A549 (cell line): ENCODE measurements around the gene GAMT. TPM values are rescaled to one million over a fixed set of nuclear protein-coding genes. Genes with fewer than 3 reads are reported as not detected.
A peak's percentile ranks its signal among the peaks of the same experiment; 100 is the strongest.

ENCODE experiments used
- ATAC-seq, 2 experiments: fragments of 200-7000 bp in 1 of 2; fragments of >200 bp in 1 of 2; cut with Nextera tagmentation in 1 of 2; cut with Tn5 transposase in 1 of 2; 3 replicates each; pipeline versions ENCODE4 v1.8.0 to v1.9.1; 2018 to 2020; ENCODE audit warnings: mild to moderate bottlenecking in 1 of 2, moderate library complexity in 1 of 2
- CTCF ChIA-PET: fragments of 300-600 bp; sonication (Branson Sonifier 250); formaldehyde crosslinking; extraction: SDS; loops from one replicate; lab custom pipeline; 2021; ENCODE audit warnings: antibody characterized with exemption, inconsistent platforms; lab: Yijun Ruan, JAX
- POLR2A ChIA-PET: fragments of 350-600 bp; formaldehyde crosslinking; extraction: SDS; loops from one replicate; lab custom pipeline; 2021; ENCODE audit warnings: antibody characterized with exemption, inconsistent platforms; lab: Yijun Ruan, JAX
- DNase-seq, 2 experiments: peaks; one replicate each; pipeline versions ENCODE4 v3.0.0 to v3.0.0-alpha.2; 2011 to 2016; ENCODE audit warnings: low read depth in 1 of 2, low spot score in 1 of 2
- FAIRE-seq: peaks from 2 replicates; lab custom pipeline; 2011; peaks lifted over from hg19 to GRCh38; lab: Jason Lieb, UNC
- H3K27ac ChIP-seq, 2 experiments: fragments of >200 bp; sonication (Bioruptor Twin); formaldehyde crosslinking; 3 replicates each; pipeline ENCODE4 v1.5.1; 2016 to 2017
- H3K4me1 ChIP-seq: fragments of >200 bp; sonication (Bioruptor Twin); formaldehyde crosslinking; 3 replicates; pipeline ENCODE4 v1.6.1; 2016
- H3K4me2 ChIP-seq: fragments of >200 bp; sonication (Bioruptor Twin); formaldehyde crosslinking; 3 replicates; pipeline ENCODE4 v1.6.1; 2016
- H3K4me3 ChIP-seq: fragments of >200 bp; sonication (Bioruptor Twin); formaldehyde crosslinking; 3 replicates; pipeline ENCODE4 v1.5.1; 2016
- H3K9me3 ChIP-seq: fragments of >200 bp; sonication (Bioruptor Twin); formaldehyde crosslinking; 3 replicates; pipeline ENCODE4 v1.6.1; 2016
- ATOH8 ChIP-seq: fragments of 250-450 bp; sonication (Bioruptor Pico); IDR thresholded peaks from 2 replicates; pipeline ENCODE4 v1.5.0; 2020; ENCODE audit warnings: low read depth, mild to moderate bottlenecking, moderate library complexity
- CBX8 ChIP-seq: fragments of 200-600 bp; sonication (generic); IDR thresholded peaks from 2 replicates; pipeline ENCODE4 v1.6.1; 2016
- CHD2 ChIP-seq: fragments of 150-350 bp; IDR thresholded peaks from 2 replicates; pipeline ENCODE4 v1.6.1; 2014; ENCODE audit warnings: low read length; ENCODE audit not compliant: partially characterized antibody
- CHD4 ChIP-seq: fragments of 200-600 bp; sonication (generic); IDR thresholded peaks from 2 replicates; pipeline ENCODE4 v1.6.1; 2016; ENCODE audit warnings: antibody characterized with exemption, mild to moderate bottlenecking, borderline replicate concordance
- E2F6 ChIP-seq: IDR thresholded peaks from 2 replicates; pipeline ENCODE4 v1.6.1; 2012; ENCODE audit warnings: low read depth, borderline replicate concordance
- EHMT2 ChIP-seq: fragments of 200-600 bp; sonication (generic); IDR thresholded peaks from 2 replicates; pipeline ENCODE4 v1.6.1; 2016; ENCODE audit warnings: antibody characterized with exemption, low read depth, mild to moderate bottlenecking, moderate library complexity
- ELK1 ChIP-seq: fragments of 150-350 bp; IDR thresholded peaks from 2 replicates; pipeline ENCODE4 v1.6.1; 2014; ENCODE audit warnings: low read depth, mild to moderate bottlenecking, low read length
- EP300 ChIP-seq, 2 experiments: fragments of >200 bp; sonication (Bioruptor Twin); formaldehyde crosslinking; IDR thresholded peaks; 2 replicates in 1 of 2; 3 replicates in 1 of 2; pipeline ENCODE4 v1.6.1; 2016 to 2017
- ESRRA ChIP-seq: fragments of 150-350 bp; IDR thresholded peaks from 2 replicates; pipeline ENCODE4 v1.6.1; 2014; ENCODE audit warnings: mild to moderate bottlenecking, low read length, borderline replicate concordance
- FOSL2 ChIP-seq, 2 experiments: fragments of 450-650 bp in 1 of 2; fragments of >200 bp in 1 of 2; sonication (Bioruptor Twin) in 1 of 2; formaldehyde crosslinking; IDR thresholded peaks; 2 replicates each; pipeline versions ENCODE4 v1.5.0 to v1.6.1; 2016 to 2020; ENCODE audit warnings: mild to moderate bottlenecking in 1 of 2, moderate library complexity in 1 of 2
- FOXS1 ChIP-seq: fragments of 250-450 bp; sonication (Bioruptor Pico); IDR thresholded peaks from 2 replicates; pipeline ENCODE4 v1.5.0; 2020; ENCODE audit warnings: mild to moderate bottlenecking, moderate library complexity
- GATA3 ChIP-seq: IDR thresholded peaks from 2 replicates; pipeline ENCODE4 v1.6.1; 2012; ENCODE audit warnings: borderline replicate concordance
- HOXA7 ChIP-seq: fragments of 250-450 bp; sonication (Bioruptor Pico); IDR thresholded peaks from 2 replicates; pipeline ENCODE4 v1.5.0; 2020; ENCODE audit warnings: mild to moderate bottlenecking, moderate library complexity
- HOXB5 ChIP-seq: fragments of 250-450 bp; sonication (Bioruptor Pico); IDR thresholded peaks from 2 replicates; pipeline ENCODE4 v1.5.0; 2020; ENCODE audit warnings: mild to moderate bottlenecking, moderate library complexity
- KDM1A ChIP-seq: fragments of 200-600 bp; sonication (generic); IDR thresholded peaks from 2 replicates; pipeline ENCODE4 v1.6.1; 2016; ENCODE audit warnings: low read depth, mild to moderate bottlenecking
- KDM5A ChIP-seq: fragments of 200-600 bp; sonication (generic); IDR thresholded peaks from 2 replicates; pipeline ENCODE4 v1.6.1; 2016; ENCODE audit warnings: antibody characterized with exemption, mild to moderate bottlenecking
- MAFK ChIP-seq: fragments of 450-650 bp; IDR thresholded peaks from 2 replicates; pipeline ENCODE4 v1.6.1; 2014; ENCODE audit not compliant: partially characterized antibody
- MAX ChIP-seq: IDR thresholded peaks from 2 replicates; pipeline ENCODE4 v1.6.1; 2012
- MAZ ChIP-seq: fragments of 150-350 bp; IDR thresholded peaks from 2 replicates; pipeline ENCODE4 v1.6.1; 2014; ENCODE audit warnings: antibody characterized with exemption, low read depth, low read length, borderline replicate concordance
- MYC ChIP-seq: IDR thresholded peaks from 2 replicates; pipeline ENCODE4 v1.6.1; 2012; ENCODE audit warnings: mild to moderate bottlenecking, inconsistent platforms, low read length, improper control_type of control experiment, borderline replicate concordance
- NPAS2 ChIP-seq: fragments of 250-450 bp; sonication (Bioruptor Pico); IDR thresholded peaks from 2 replicates; pipeline ENCODE4 v1.8.0; 2022; ENCODE audit warnings: mild to moderate bottlenecking, moderate library complexity, borderline replicate concordance
- POLR2A ChIP-seq: IDR thresholded peaks from 2 replicates; pipeline ENCODE4 v1.6.1; 2012; ENCODE audit warnings: mild to moderate bottlenecking, low read length
- POLR2AphosphoS2 ChIP-seq: conservative IDR thresholded peaks from 2 replicates; pipeline ENCODE4 v1.6.1; 2012; ENCODE audit warnings: low read length, improper control_type of control experiment, inconsistent platforms
- RAD21 ChIP-seq, 2 experiments: fragments of >200 bp in 1 of 2; sonication (Bioruptor Twin) in 1 of 2; formaldehyde crosslinking in 1 of 2; IDR thresholded peaks in 1 of 2; conservative IDR thresholded peaks in 1 of 2; 2 replicates in 1 of 2; 3 replicates in 1 of 2; pipeline ENCODE4 v1.6.1; 2012 to 2018; ENCODE audit warnings: inconsistent platforms in 1 of 2
- RFX5 ChIP-seq: fragments of 450-650 bp; IDR thresholded peaks from 2 replicates; pipeline ENCODE4 v1.7.1; 2014; ENCODE audit warnings: antibody characterized with exemption, mild to moderate bottlenecking, moderate library complexity
- RNF2 ChIP-seq: fragments of 200-600 bp; sonication (generic); IDR thresholded peaks from 2 replicates; pipeline ENCODE4 v1.6.1; 2016; ENCODE audit warnings: low read depth, mild to moderate bottlenecking, antibody characterized with exemption, moderate library complexity, borderline replicate concordance
- TP53 ChIP-seq: fragments of 250-450 bp; sonication (Bioruptor Pico); IDR thresholded peaks from 2 replicates; pipeline ENCODE4 v1.5.0; 2021; ENCODE audit warnings: mild to moderate bottlenecking, moderate library complexity
- ZC3H11A ChIP-seq: fragments of 450-650 bp; IDR thresholded peaks from 2 replicates; pipeline ENCODE4 v1.6.1; 2014; ENCODE audit warnings: antibody characterized with exemption, mild to moderate bottlenecking
- ZSCAN20 ChIP-seq: fragments of 250-450 bp; sonication (Bioruptor Pico); IDR thresholded peaks from 2 replicates; pipeline ENCODE4 v1.8.0; 2022; ENCODE audit warnings: mild to moderate bottlenecking, moderate library complexity
- WGBS: methylation state at CpG from one replicate; pipeline ENCODE4 v1.1.6; 2017; ENCODE audit errors: missing lambda C conversion rate; 5-methylcytosine and 5-hydroxymethylcytosine counted together
- polyA plus RNA-seq, 4 experiments: library from polyadenylated mRNA; depleted of rRNA in 3 of 4; stranded (reverse); fragments of >200 nt; fragmentation: RNase III in 1 of 4; extraction: RNeasy Plus Mini Kit Qiagen cat#74134 plus additional on column Dnase treatment in 1 of 4; gene quantifications; 2 replicates in 3 of 4; 3 replicates in 1 of 4; pipeline ENCODE4 v1.2.3, GENCODE V29; 2011 to 2017

The GAMT gene
- polyA plus RNA-seq, 2 of the 4 experiments (the other 2 are of a cell fraction), result 13.6 to 26.0 TPM

- Histone ChIP-seq H3K4me1 (peaks cover 18% of the 10 kb centered on the region; the same call in 2 of the 3 replicates), H3K9me3 (no peaks in the 10 kb centered on the region), H3K4me3 (peak overlapping the region; percentile 90), H3K4me2 (peak overlapping the region; percentile 77), H3K27ac (peak overlapping the region; percentile 100; a peak in 4 of 6 replicates)
- 74% methylated on average over 8 of the region's 33 CpGs for WGBS
- POLR2A ChIA-PET, result no interaction called here
- DNase-seq, result no peak
- TF ChIP-seq HOXA7, result no peak
- no peak for TF ChIP-seq CBX8
- no peak for TF ChIP-seq ESRRA
- no peak for TF ChIP-seq MYC
- TF ChIP-seq RNF2, result no peak
- no peak for TF ChIP-seq MAZ
- TF ChIP-seq POLR2A, result no peak
- TF ChIP-seq FOSL2 (IDR thresholded peaks at IDR 0.05), result no peak
- TF ChIP-seq FOSL2 (CRISPR knock-in tag; IDR thresholded peaks at IDR 0.05), result no peak
- TF ChIP-seq EHMT2, result no peak
- TF ChIP-seq KDM5A, result no peak
- TF ChIP-seq EP300 (IDR thresholded peaks at IDR 0.05), result no peak
- no peak for TF ChIP-seq E2F6
- TF ChIP-seq RAD21 (conservative IDR thresholded peaks at IDR 0.05 in 1 of 2, IDR thresholded peaks at IDR 0.05 in 1 of 2), result no peak
- no peak for TF ChIP-seq HOXB5 (CRISPR knock-in tag)
- no peak for TF ChIP-seq RFX5
- TF ChIP-seq ZC3H11A, result no peak
- CTCF ChIA-PET, result interaction anchor here (0.9 to 1.9 kb wide), 4 partner anchors 14 to 131 kb away, joined by 3 to 4 read pairs (median 4); no protein-coding TSS in a partner anchor
- ATAC-seq, result no peak
- no peak for FAIRE-seq
Measured at GRCh38 chr19:1409204-1410005, 8.1 kb upstream of the GAMT start.

GRCh38 chr19:1408300-1409203 is 7.2 kb upstream of the GAMT start:
- TF ChIP-seq GATA3 (no peak), CHD2 (no peak), ELK1 (no peak), POLR2AphosphoS2 (no peak), CHD4 (no peak), RNF2 (no peak), CBX8 (no peak), MAX (peak; percentile 75; the same call in 1 of the 2 replicates), ZSCAN20 (CRISPR knock-in tag) (no peak), TP53 (no peak), KDM1A (no peak), POLR2A (no peak), E2F6 (peak; percentile 59; the same call in 1 of the 2 replicates), FOXS1 (no peak), EP300 (IDR thresholded peaks at IDR 0.05) (no peak), MAFK (no peak), MYC (peak; percentile 59; the same call in 1 of the 2 replicates), ATOH8 (CRISPR knock-in tag) (no peak), NPAS2 (CRISPR knock-in tag) (no peak)
- H3K4me3 ChIP-seq, result peak overlapping the region; percentile 90
- DNase-seq, result no peak
- ATAC-seq, result peak in 1 of 2 experiments; percentile 34; a peak in 3 of 6 replicates
- no peaks in the 10 kb centered on the region for H3K9me3 ChIP-seq
- ChIA-PET POLR2A (interaction anchor here (0.7 kb wide), 1 partner anchor 878 kb away, joined by 7 read pairs; no protein-coding TSS in a partner anchor), CTCF (interaction anchor here (1.9 kb wide), 1 partner anchor 92 kb away, joined by 4 read pairs; no protein-coding TSS in a partner anchor)
- no peak for FAIRE-seq
- peak overlapping the region; percentile 100 for H3K27ac ChIP-seq
- peak overlapping the region; percentile 77 for H3K4me2 ChIP-seq
- H3K4me1 ChIP-seq, result peaks cover 18% of the 10 kb centered on the region; the same call in 2 of the 3 replicates
- no CpG with 5 or more reads among the region's 69 CpGs for WGBS
